CD4-positive, alpha-beta T cell treated with Interleukin-17A for 1 hour (primary cell): ENCODE data around the gene DPP4.

Experiments
- DNase-seq: peaks from one replicate; pipeline ENCODE4 v3.0.0-alpha.2; 2020

The DPP4 gene

DNA sequence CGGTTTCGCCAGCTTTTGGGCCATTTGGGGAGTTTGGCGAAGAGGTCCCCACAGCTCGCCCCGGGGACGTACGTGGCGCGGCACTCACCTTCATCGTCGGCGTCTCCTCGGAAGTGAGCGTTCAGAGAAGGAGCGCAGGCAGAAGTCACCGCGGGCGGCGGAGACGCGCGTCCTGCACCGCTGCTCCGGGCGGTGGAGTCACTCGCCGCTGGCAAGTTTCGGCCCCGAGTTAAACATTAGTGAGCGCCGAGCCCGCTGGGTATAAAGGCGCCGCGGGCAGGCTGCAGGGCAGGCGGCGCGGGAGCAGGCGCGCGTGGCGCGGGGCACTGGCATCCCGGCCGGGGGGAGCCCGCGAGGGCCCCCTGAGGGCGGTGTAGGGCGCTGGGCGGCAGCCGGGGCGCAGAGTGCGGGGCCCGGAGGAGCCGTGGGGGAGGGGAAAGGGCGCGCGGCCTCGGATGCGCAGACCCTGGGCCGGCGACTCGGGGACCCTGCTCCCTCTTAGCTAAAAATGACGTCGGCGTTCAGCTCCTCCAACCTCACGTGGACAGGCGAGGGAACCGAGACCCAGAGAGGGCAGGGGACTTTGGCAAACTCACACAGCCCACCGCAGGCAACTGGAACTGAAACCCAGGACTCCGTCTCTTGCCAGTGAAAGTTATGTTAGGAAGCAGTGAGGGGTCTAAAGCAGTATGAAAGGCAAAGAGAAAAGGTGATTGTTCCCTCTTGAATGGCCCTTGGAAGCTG is at the start of gene DPP4:
Gene DPP4 (minus strand): TSS at position 328 of the 744 bp plus-strand sequence. CDS start 234 bp downstream, at position 94.
- peak; percentile 51 for DNase-seq

DNA sequence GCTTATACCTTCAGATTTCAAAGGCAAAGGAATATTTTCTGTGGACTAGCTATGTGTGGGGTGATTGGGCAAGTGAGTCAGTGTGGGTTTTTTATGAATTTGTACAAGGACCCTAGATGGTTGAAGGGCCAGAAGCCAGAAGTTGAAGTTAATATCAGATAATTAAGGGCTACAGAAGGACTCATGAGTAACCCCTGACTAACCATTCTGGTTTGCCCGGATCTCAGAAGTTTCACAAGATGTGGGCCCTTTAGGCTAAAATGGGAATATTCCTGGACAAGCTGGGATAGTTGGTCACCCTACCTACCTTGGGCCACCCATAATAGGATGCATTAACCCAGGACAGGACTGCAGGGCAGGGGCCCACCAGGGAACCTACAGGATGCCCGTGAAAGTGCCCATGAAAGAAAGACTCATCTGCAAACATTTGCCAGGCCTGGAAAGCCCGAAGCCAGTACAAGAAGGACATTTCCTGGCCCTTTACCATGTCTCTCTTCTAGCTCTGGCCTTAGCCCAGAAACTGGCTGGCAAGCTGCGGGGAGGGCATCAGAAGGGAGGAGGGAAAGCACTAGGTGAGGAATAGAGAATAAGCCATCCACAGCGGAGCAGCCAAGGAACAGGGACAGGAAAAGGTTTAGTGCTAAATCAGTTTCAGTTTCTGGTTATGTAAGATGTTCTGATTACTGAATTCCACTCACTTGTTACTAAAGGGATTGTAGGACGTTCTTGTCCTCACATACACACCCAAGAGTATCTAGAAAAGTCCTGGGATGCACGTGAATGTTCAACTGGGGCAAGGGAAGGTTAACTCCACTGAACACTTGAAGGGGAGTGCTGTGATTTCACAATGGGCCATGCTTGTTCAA is 44.4 kb upstream of the DPP4 start:
- DNase-seq = no peak

DNA sequence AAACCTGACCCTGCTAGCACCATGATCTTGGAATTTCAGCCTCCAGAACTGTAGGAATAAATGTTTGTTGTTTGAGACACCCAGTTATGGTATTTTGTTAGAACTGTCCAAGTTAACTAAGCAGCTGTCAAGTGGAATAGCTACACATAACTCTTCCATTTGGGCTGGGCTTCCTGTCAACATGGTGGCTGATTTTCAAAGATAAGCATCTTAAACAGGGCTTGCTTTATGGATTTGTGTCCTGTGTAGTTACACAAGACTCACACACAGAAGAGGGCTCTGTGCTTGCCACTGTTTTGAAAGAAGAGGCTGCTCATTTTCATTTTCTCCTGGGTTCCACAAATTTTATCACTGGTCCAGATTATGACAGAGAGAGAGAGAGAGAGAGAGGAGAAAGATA is 42.3 kb upstream of the DPP4 start:
- DNase-seq = no peak

DNA sequence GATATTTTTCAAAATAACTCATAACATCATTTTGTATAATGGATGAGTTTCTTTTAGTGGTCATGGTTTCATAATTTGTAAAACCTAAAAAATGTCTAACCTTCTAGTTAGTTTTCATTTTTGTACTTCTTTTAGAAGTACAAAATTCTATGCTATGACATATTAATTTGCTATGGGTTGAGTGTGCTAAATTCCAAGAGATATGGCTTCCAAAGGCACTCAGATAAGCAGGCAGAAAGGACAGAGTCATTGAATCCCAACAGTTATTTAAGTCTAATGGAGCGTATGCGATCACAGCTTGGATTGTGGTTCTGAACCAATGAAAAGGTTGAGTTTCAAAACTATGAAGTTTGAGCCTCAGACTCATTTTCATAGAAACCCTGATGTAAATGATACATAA is 41.1 kb upstream of the DPP4 start:
- no peak for DNase-seq

DNA sequence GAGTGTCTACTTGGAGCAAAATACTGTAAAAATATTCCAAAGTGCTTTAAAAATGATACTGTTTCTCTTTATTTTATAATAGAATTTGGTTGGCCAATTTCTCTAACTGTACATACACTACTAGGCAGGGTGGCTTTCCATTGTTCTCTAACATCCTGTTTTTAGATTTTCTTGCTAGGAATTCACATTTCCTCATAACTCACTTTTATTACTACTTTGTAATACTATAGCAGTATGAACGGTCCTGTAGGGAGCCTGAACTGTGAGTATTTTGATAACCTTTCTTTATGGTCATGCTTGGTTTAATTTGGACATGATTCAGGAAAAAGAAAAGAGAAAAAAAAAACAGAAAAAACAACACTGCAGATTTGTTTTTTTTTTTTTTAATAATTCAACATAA is 40.3 kb upstream of the DPP4 start:
- no peak for DNase-seq

DNA sequence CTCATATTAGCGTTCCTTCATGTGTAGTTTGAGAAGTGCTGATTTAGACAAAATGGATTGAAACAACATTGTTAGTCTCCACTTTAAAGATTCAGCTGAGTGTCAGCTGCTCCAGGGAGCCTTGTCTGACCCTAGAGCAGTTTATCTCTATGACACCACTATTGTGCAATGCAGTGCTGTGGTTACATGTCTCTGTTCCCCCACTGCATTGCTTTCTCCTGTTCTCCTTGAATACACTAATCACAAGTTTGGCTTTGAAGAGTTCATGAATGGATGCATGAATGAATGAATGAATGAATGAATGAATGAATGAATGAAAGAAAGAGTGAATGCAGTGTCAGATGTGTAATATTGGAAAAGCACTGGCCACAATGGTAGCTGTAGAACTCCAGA is 39.8 kb upstream of the DPP4 start:
- DNase-seq = no peak

DNA sequence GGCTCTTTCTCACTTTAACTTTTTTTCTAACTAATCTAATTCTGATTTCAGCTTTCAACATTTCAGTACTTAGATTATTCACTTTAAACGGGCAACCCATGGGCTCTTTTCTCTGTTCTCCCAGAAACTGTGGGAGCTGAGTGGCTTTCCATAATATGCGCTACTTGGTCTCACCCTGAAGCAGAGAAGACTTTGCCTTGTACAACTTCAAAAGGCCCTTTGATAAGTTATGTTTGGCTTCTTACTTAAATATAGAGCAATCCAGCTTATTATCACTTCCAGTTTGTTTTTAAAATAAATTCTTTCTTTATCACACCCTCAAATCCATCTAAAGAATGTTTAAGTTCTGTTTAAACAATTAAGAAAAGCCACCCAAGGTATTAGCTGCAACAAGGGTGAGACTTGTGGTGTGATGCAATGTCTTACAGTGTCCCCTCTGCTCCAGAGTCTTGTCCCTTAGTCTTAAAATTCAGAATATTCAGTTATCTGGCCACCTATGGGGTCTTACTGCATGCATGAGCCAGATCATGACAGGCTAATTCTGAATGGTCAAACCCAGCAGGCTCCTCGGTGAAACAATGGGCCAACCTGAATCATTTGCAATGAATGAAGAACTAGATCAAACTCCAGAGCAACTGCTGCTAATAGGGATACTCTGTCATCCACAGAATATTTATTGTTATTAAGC is 39.2 kb upstream of the DPP4 start:
- no peak for DNase-seq

DNA sequence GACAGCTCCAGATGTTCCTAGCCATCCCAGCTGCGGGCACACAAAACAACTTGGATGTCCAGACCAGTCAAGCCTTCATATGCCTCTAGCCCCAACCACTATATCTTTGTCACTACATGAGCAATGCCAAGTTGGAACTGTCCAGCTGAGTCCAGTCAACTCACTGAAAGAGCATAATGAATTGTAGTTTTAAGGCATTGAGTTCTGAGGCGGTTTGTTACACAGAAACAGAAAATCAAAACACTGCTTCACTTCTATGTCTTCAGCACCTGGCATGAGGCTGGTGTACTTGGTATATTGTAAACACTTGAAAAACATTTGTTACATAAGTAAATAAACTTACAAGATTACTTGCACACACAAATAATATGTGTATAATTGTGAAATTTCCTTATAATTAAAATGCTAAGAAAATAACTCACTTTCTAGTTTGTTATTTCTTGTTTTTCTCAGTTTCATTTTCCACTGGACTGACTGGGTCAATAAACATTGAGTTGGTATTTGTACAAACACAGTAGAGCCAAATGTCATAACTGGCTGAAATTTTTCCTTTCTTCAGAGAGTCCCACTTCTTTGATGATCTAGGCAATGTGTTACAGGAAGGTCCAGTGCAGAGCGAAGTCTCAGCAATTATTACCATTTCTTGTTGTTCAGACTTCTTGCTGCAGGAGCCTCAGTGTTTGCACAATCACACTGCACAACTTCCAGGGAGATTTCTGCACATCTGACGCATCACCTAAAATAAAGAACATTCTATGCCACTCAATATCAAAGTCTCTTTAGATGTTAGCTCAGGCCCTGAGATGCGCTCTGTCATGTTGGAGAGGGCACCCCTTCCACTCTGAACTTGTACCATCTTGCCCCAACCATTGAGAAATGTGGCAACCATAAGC is 38.2 kb upstream of the DPP4 start:
- DNase-seq = no peak

DNA sequence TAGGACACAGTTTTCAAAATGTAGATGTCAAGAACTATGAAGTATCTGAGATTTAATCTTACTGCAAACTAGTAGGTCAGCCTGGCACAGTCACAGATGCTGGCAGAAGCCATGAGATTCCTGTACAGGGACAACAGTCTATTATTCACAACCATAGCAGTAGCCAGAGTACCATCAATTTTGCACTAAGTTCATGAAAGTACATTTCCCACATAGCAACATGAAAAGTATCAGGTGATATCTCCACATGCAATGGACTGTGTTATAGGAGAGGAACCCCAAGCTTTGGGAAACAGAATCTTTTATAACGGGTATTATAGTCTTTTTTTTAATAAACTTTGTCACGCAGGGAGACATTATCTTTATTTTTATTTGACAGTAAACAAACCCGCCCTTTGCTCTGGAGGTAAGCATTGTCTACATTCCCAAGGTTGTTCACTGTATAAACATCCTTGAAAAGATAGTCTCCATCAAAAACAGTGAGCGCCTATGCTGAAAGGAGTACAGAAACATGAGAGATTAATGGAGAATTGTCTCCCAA is 33.4 kb upstream of the DPP4 start:
- no peak for DNase-seq

DNA sequence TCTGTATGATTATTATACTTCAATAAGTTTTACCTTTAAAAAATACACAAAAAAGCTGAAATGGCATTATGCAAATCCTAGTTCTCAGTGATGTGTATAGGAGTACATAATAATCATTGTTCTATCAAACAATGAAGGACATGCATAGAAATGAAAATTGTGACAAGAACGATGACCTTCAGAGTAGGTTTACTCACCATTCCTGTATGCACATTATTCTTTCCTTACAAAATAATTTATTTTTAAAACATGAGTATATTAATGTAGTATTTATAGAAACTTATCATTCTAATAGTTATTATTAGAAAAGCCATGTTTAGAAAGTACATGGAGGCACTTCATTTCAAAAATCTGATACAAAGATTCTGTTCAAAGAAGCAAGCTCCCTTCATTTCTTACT is 32.7 kb upstream of the DPP4 start:
- no peak for DNase-seq

DNA sequence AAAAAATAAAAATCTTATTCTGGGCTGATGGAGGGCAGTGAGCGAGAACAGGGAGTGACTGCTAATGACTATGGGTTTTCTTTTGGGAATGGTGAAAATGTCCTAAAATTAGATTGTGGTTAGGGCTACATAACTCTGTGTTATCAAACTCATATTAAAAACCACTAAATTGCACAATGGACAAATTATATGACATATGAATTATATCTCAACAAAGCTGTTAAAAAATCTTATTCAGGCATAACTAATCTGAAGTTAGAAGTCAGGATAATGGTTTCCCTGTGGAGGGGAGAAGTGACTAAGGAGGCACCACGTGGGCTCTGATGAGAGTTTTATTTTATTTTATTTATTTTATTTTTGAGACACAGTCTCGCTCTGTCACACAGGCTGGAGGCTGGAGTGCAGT is 32.1 kb upstream of the DPP4 start:
- DNase-seq = no peak

DNA sequence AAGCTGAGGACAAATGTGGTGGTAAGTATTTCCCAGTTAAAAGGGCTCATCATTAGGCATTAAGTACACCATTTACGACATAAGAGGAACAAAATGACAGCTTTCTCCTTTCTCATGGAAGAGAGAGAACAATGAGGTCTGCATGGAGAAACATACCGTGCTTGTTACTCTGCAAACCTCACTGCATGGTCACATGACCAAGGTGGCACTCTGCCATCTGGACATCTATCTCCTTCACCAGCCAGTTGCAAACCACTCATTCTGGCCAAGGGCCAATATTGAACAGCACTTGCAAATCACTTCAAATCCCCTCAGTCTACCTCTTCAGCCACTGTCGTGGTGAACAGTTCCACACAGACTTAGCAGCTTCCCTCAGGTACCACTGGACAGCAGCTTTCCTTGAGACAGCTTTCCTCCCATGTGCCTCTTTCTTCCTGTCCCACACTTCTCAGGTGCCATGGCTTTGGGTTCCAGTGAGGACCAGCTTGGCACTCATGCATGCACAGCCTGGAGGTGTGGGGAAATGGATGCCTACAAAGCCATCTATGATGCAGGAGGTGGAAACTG is 29.5 kb upstream of the DPP4 start:
- no peak for DNase-seq

DNA sequence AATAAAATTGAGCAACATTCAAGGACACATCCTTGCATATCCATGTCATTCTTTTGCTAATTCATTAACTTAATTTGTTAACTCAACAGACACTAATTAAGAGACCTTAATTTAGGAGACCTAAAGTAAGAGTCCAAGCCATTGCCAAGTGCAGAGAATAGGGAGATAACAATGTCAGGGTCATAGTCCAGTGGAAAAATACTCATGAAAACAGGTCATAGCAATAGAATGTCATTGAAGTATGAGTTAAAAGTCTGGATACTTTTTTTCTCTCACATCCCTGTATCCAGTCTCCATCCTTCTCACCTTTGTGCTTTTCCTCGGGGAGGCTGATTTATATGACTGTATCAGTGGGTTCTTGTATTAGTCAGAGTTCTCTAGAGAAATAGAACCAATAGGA is 26.6 kb upstream of the DPP4 start:
- no peak for DNase-seq

DNA sequence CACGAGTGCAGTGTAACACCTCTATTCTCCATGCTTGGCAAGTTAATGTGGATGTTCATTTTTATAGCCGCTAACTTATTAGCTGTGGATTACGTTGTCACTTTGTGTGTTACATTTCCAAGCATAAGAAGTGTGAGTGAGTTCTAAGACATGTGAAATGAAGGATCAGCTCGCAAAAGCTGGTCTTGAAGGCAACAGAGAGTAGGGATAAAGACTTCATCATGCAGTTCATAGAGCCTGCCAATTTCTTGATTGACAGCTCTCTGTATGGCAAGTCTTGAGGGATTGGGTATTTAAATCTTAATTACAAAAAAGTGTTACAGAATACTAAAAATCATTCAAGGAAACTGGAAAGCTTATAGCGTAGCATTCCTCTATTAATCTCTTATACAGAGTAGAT is 25.8 kb upstream of the DPP4 start:
- DNase-seq = no peak

DNA sequence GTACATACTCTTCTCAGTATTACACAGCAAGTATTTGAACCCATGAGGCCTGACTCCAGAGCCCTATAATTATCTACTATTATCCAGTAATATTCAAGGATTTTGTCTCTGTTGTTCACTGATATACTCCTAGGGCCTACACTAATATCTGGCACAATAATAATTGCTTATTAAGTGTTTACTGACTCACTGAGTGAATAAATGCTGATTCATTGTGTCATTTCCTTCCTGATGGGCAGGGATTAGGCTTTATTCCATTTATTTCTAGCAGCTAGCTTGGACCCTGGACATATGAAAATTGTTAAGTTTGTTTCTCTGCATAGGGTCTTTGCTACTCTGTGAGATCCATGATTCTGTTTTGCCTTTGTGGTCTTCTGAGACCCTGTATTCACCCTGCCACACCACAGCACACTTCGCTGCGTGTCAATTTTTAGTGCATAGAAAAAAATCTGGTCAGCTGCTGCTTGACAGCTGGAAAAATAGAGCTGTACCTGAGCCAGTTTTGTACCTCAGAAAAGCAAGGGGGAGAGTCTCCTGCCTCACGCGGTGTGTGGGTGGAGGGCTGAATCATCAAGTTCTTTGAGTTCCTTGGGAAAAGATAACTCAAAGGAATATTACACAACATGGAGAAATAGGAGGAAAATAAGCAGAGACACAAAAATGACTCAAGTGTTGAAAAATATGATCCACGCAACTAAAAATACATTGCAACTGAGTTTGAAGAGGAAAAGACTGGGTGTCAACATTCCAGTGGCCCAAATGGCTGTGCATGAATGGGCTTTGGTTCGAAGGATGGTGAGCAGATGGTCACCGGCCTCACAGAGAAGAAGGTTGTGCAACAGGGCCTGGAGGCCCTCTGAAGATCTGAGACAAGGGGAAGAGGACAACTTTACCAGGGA is 18.9 kb upstream of the DPP4 start:
- no peak for DNase-seq

DNA sequence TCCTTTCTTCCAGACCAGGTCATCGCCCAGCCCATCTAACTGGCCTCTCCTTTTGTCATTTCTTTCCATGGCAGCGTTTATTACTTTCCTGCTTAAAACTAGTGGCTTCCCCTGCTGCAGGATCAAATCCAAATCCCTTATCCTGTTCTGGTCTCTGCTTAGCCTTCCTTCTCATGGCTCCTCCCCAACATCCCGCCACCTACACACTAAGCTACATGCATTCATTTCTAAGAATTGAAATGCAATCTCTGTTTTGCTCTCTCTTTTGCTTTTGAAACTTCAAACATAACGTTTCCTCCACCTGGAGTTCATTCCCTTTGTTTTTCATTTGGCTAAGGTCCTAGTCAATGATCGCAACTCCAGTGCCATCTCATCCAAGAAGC is 18.0 kb upstream of the DPP4 start:
- DNase-seq = no peak

DNA sequence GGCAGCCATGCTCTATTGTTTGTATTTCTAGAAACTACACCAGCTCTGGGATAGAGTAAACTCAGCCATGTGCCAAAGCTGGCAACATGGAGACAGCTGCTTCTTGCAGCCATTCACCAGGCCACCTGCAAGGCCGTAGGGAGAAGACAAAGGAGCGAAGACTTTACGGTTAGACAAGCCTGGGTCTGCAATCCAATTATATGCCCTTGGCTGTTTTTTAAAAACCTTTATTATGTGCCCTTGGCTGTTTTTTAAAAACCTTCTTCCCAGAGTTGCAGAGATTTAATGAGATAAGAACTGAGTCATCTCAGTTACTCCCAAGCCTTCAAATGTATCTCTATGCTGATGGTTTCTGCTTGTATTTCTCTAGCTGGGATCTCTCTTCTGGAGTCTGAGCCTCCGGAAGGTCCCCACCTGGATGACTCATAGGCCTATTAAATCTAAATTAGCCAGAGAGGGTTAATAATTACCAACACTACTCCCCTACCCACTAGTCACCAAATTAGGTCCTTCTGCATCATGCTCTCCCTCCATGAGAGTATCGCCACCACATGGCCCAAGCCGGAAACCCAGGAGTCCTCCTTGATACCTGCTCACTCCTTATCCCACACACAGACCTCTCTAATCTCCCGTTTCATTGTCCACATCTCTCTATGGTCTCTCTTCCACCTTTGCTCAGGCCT is 17.5 kb upstream of the DPP4 start:
- peak; percentile 21 for DNase-seq

DNA sequence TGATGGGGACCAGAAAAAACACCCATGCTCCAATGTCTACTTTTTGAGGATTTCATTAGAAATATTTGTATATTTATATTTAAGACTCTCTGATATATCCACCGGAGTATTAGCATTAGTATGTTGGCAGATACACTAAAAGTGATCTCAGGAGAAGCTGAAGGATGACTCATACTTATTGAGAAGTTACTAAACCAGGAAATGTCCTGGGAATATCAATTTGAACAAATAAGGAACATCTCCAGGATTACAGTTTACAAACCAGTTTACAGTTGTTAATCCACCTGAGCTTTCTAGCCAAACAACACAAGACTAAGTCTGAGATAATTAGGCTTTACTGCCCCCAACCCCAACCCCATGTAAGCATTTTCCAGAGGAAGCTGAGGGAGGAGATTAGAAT is 16.1 kb upstream of the DPP4 start:
- DNase-seq = no peak

DNA sequence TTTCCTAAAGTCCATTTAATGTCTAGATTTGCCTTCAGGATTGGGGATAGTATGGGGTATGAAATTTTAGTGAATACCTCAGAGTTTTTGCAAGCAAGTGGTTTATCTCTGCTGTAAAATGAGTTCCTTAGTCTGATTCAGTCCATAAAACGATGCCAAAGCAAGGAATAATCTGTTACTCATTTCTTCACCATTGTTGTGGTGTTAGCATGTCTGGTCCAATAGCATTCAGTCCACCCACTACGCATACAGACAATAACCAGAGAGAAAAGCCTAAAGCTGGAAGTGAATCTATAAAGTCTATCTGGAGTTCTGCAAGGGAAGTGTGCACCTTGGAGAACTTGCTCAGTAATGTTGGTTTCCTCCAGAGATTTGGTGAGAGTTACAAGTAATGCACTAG is 12.9 kb upstream of the DPP4 start:
- no peak for DNase-seq
